Measurements from ENCODE around the gene ZNF354B. TPM values are rescaled to one million over a fixed set of nuclear protein-coding genes. Genes with fewer than 3 reads are reported as not detected.
"Not testable (repeated sequence)": the region's sequence is repeated elsewhere in the genome, so short reads cannot be mapped to it uniquely, and the experiment has no call there.

Gene ZNF354B
- total RNA-seq, 1 experiment from 2014 or later: 19.2 TPM

DNA sequence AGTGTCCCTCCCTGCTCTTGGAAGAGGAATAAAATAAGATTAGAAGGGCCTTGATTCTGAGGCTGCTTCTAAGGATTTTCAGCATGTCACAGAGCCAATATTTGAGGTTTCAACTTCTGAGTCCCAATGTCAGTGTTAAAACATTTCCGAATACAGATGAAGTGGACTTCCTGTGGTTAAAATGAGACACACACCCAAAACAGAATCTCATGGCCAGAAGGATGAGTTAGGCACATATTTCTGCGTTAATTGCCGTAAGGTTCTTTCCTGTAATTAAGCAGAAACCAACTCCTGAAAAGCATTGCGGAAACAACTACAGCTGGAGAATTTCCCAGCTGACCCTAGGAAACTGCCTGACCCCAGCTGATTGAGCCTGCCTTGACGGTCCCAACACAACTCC is 10.4 kb upstream of the ZNF354B start:
- BruUV-seq (replicated peaks): no TSS peak
- Mint-ChIP-seq H3K27ac (ENCODE audit: unreplicated experiment) (no peak overlapping the region), H3K36me3 (ENCODE audit: insufficient read depth, unreplicated experiment) (no peaks in the 10 kb centered on the region), H3K4me3 (ENCODE audit: low read depth, unreplicated experiment) (no peak overlapping the region), H3K27me3 (ENCODE audit: unreplicated experiment) (no peaks in the 10 kb centered on the region), H3K4me1 (ENCODE audit: low read depth, unreplicated experiment) (no peaks in the 10 kb centered on the region), H3K9me3 (ENCODE audit: low read depth, unreplicated experiment) (peaks cover 17% of the 10 kb centered on the region)
- TF ChIP-seq, protein P1, sequence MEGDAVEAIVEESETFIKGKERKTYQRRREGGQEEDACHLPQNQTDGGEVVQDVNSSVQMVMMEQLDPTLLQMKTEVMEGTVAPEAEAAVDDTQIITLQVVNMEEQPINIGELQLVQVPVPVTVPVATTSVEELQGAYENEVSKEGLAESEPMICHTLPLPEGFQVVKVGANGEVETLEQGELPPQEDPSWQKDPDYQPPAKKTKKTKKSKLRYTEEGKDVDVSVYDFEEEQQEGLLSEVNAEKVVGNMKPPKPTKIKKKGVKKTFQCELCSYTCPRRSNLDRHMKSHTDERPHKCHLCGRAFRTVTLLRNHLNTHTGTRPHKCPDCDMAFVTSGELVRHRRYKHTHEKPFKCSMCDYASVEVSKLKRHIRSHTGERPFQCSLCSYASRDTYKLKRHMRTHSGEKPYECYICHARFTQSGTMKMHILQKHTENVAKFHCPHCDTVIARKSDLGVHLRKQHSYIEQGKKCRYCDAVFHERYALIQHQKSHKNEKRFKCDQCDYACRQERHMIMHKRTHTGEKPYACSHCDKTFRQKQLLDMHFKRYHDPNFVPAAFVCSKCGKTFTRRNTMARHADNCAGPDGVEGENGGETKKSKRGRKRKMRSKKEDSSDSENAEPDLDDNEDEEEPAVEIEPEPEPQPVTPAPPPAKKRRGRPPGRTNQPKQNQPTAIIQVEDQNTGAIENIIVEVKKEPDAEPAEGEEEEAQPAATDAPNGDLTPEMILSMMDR (IDR thresholded peaks at IDR 0.05; ENCODE audit: unreplicated experiment): no peak
- intact Hi-C loops (cut with micrococcal nuclease; ENCODE audit: unreplicated experiment): no loop called here
- DNase-seq: no peak
- CTCF ChIA-PET: no interaction called here

DNA sequence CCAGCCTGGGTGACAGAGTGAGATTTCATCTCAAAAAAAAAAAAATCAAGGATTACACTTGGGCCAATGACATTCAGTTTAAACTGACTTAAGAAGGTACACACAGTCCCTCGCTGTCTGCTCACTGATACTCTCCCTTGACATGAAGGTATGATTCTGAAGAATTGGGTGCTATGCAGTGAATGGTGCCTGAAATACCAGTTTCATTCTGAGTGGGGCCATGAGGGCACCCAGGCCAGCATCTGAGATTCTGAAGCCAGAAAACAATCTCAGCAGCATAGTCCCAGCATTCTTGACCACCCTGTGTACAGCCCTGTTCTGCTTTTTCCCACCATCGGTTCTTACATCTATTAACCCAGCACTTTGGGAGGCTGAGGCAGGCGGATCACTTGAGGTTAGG is 7.8 kb upstream of the ZNF354B start:
- DNase-seq: no peak
- CTCF ChIA-PET: no interaction called here
- intact Hi-C loops (cut with micrococcal nuclease; ENCODE audit: unreplicated experiment): no loop called here
- H3K27me3 Mint-ChIP-seq (ENCODE audit: unreplicated experiment): no peaks in the 10 kb centered on the region
- no peaks in the 10 kb centered on the region for H3K36me3 Mint-ChIP-seq (ENCODE audit: insufficient read depth, unreplicated experiment)
- BruUV-seq (replicated peaks): no TSS peak
- TF ChIP-seq, protein P1 (IDR thresholded peaks at IDR 0.05; ENCODE audit: unreplicated experiment): no peak
- no peak overlapping the region for H3K27ac Mint-ChIP-seq (ENCODE audit: unreplicated experiment)
- no peaks in the 10 kb centered on the region for H3K4me1 Mint-ChIP-seq (ENCODE audit: low read depth, unreplicated experiment)
- no peak overlapping the region for H3K4me3 Mint-ChIP-seq (ENCODE audit: low read depth, unreplicated experiment)
- H3K9me3 Mint-ChIP-seq (ENCODE audit: low read depth, unreplicated experiment): peaks cover 17% of the 10 kb centered on the region

DNA sequence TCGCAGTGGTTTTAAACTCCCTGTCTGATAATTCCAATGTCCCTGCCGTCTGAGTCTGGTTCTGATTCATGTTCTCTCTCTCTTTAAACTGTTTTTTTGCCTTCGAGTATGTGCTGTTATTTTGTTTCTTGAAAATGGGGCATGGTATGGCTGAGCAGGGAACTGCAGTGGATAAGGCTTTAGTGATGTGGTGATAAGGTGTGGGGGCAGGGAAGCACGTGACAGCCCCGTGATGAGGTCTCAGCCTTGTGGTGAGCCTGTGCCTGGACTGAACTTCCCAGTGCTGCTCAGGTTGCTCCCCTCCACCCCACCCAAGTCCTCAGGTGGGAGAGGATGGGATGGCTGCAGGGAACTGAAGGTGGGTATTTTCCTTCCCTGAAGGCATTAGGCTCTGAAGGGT is 5.5 kb upstream of the ZNF354B start:
- TF ChIP-seq, protein P1 (IDR thresholded peaks at IDR 0.05; ENCODE audit: unreplicated experiment): no peak
- no peak for DNase-seq
- H3K4me1 Mint-ChIP-seq (ENCODE audit: low read depth, unreplicated experiment): no peaks in the 10 kb centered on the region
- H3K27me3 Mint-ChIP-seq (ENCODE audit: unreplicated experiment): no peaks in the 10 kb centered on the region
- intact Hi-C loops (cut with micrococcal nuclease; ENCODE audit: unreplicated experiment): no loop called here
- BruUV-seq (replicated peaks): no TSS peak
- no peak overlapping the region for H3K27ac Mint-ChIP-seq (ENCODE audit: unreplicated experiment)
- H3K4me3 Mint-ChIP-seq (ENCODE audit: low read depth, unreplicated experiment): no peak overlapping the region
- H3K36me3 Mint-ChIP-seq (ENCODE audit: insufficient read depth, unreplicated experiment): no peaks in the 10 kb centered on the region
- peaks cover 10% of the 10 kb centered on the region for H3K9me3 Mint-ChIP-seq (ENCODE audit: low read depth, unreplicated experiment)
- CTCF ChIA-PET: interaction anchor here (0.7 kb wide), 1 partner anchor 594 kb away, joined by 3 read pairs; no protein-coding TSS in a partner anchor

DNA sequence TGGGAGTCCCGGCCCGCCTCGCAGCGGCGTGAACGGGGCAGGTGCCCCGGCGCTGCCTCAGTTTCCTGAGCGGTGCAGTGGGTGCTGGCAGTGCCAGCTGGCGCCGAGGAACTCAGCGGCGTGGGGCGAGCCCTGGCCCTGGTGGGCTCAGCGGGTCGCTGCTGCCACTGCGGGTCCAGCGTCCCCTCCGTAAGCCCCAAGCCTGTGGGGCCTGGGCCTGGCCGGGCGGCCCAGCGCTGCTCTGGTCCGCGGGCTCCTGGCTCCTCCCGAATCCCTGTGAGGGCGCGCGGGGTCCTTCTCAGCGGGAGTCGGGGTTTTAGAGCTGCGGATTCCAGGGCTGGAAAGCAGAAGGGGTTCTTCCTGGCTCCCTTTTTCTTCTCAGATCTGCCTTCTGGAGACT is 862 bp downstream of the ZNF354B start:
- Mint-ChIP-seq H3K36me3 (ENCODE audit: insufficient read depth, unreplicated experiment) (peaks cover 23% of the 10 kb centered on the region), H3K4me3 (ENCODE audit: low read depth, unreplicated experiment) (peak overlapping the region; percentile 83)
- H3K4me1 Mint-ChIP-seq (ENCODE audit: low read depth, unreplicated experiment); H3K27ac Mint-ChIP-seq (ENCODE audit: unreplicated experiment); intact Hi-C loops (cut with micrococcal nuclease; ENCODE audit: unreplicated experiment); H3K27me3 Mint-ChIP-seq (ENCODE audit: unreplicated experiment); H3K9me3 Mint-ChIP-seq (ENCODE audit: low read depth, unreplicated experiment); CTCF ChIA-PET; DNase-seq; BruUV-seq (replicated peaks): not testable (repeated sequence)

DNA sequence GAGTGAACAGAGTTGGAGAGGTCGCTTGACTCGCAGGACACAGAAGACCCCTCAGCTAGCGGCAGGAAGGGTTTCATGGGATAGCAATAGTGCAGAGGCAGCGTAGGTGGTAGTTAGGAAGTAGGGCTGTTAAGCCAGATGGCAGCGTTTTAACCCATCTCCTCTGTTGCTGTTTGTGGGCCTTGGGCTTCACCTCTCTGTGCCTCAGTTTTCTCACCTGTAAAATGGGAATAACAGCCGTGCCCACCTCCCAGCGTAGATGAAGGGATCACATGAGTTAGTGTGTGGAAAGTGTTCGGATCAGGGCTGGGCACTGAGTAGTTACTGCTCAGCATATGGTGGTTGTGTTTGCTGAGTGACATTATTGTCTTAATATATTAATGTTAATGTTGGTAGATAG is 1.9 kb downstream of the ZNF354B start:
- Mint-ChIP-seq H3K27me3 (ENCODE audit: unreplicated experiment) (no peaks in the 10 kb centered on the region), H3K4me3 (ENCODE audit: low read depth, unreplicated experiment) (peak overlapping the region; percentile 44), H3K9me3 (ENCODE audit: low read depth, unreplicated experiment) (peaks cover 5% of the 10 kb centered on the region), H3K36me3 (ENCODE audit: insufficient read depth, unreplicated experiment) (peaks cover 23% of the 10 kb centered on the region), H3K4me1 (ENCODE audit: low read depth, unreplicated experiment) (no peaks in the 10 kb centered on the region), H3K27ac (ENCODE audit: unreplicated experiment) (peak overlapping the region; percentile 1)
- CTCF ChIA-PET: no interaction called here
- TF ChIP-seq, protein P1 (IDR thresholded peaks at IDR 0.05; ENCODE audit: unreplicated experiment): no peak
- no TSS peak for BruUV-seq (replicated peaks)
- no peak for DNase-seq
- intact Hi-C loops (cut with micrococcal nuclease; ENCODE audit: unreplicated experiment): no loop called here
